HG03432 (cell line): ENCODE results near the gene WFDC2.

Experiments
- ATAC-seq: cut with Tn5 transposase; IDR thresholded peaks from one replicate; pipeline ENCODE4 v1.9.1; 2021; ENCODE audit warnings: mild to moderate bottlenecking, moderate library complexity; ENCODE audit not compliant: unreplicated experiment

The WFDC2 gene

GRCh38 chr20:45469336-45470261, at the start of gene WFDC2:
Gene WFDC2 (plus strand): TSS chr20:45469753. CDS start chr20:45469782, 29 bp downstream.
- ATAC-seq, result no peak

- no peak for ATAC-seq
Observed at GRCh38 chr20:45420125-45420524, 49.4 kb upstream of the WFDC2 start.

GRCh38 chr20:45423700-45424099, 45.9 kb upstream of the WFDC2 start:
- no peak for ATAC-seq

- no peak for ATAC-seq
Observed at GRCh38 chr20:45425561-45425960, 44.0 kb upstream of the WFDC2 start.

GRCh38 chr20:45426320-45427016, 43.1 kb upstream of the WFDC2 start:
- no peak for ATAC-seq

GRCh38 chr20:45427236-45428149, 42.1 kb upstream of the WFDC2 start:
- no peak for ATAC-seq

- ATAC-seq, result no peak
Observed at GRCh38 chr20:45429618-45430017, 39.9 kb upstream of the WFDC2 start.

- ATAC-seq, result peak; percentile 78
Observed at GRCh38 chr20:45432294-45432693, 37.3 kb upstream of the WFDC2 start.

GRCh38 chr20:45433316-45433715, 36.2 kb upstream of the WFDC2 start:
- ATAC-seq, result no peak

- ATAC-seq, result no peak
Observed at GRCh38 chr20:45433976-45434375, 35.6 kb upstream of the WFDC2 start.

- peak; percentile 79 for ATAC-seq
Observed at GRCh38 chr20:45436732-45437485, 32.6 kb upstream of the WFDC2 start.

- no peak for ATAC-seq
Observed at GRCh38 chr20:45440424-45440823, 29.1 kb upstream of the WFDC2 start.

- no peak for ATAC-seq
Observed at GRCh38 chr20:45440891-45441685, 28.5 kb upstream of the WFDC2 start.

- no peak for ATAC-seq
Observed at GRCh38 chr20:45441746-45442145, 27.8 kb upstream of the WFDC2 start.

- ATAC-seq, result no peak
Observed at GRCh38 chr20:45444050-45444449, 25.5 kb upstream of the WFDC2 start.

GRCh38 chr20:45445805-45446562, 23.6 kb upstream of the WFDC2 start:
- ATAC-seq, result peak; percentile 52

- no peak for ATAC-seq
Observed at GRCh38 chr20:45448270-45448669, 21.3 kb upstream of the WFDC2 start.

GRCh38 chr20:45449528-45449927, 20.0 kb upstream of the WFDC2 start:
- ATAC-seq, result no peak
